GM12801 (cell line): ENCODE measurements around the gene ALDH1A1.

Experiments
- CTCF ChIP-seq: IDR thresholded peaks from one replicate; pipeline ENCODE4 v1.5.1; 2011; ENCODE audit warnings: control low read depth; ENCODE audit not compliant: insufficient read length; ENCODE audit errors: extremely low read depth

Gene ALDH1A1

GRCh38 chr9:72888943-72889342 is 63.9 kb downstream of the ALDH1A1 start:
- no peak for TF ChIP-seq CTCF

GRCh38 chr9:72888067-72888466 is 64.8 kb downstream of the ALDH1A1 start:
- no peak for TF ChIP-seq CTCF

GRCh38 chr9:72886386-72886785 is 66.5 kb downstream of the ALDH1A1 start:
- no peak for TF ChIP-seq CTCF

GRCh38 chr9:72884508-72884907 is 68.3 kb downstream of the ALDH1A1 start:
- TF ChIP-seq CTCF = no peak

- TF ChIP-seq CTCF = no peak
These were observed 69.0 kb downstream of the ALDH1A1 start for GRCh38 chr9:72883875-72884274.

- TF ChIP-seq CTCF = no peak
These were observed 70.6 kb downstream of the ALDH1A1 start for GRCh38 chr9:72882117-72882775.

- TF ChIP-seq CTCF = no peak
These were observed 72.0 kb downstream of the ALDH1A1 start for GRCh38 chr9:72880821-72881220.

GRCh38 chr9:72875221-72875620 is 77.6 kb downstream of the ALDH1A1 start:
- no peak for TF ChIP-seq CTCF
